ENCODE measurements around the gene IL36RN.

The IL36RN gene

GRCh38 chr2:113039719-113040118, 19.3 kb upstream of the IL36RN start:
- CTCF ChIA-PET, result interaction anchor here (1.2 kb wide), 1 partner anchor 16 kb away, joined by 3 read pairs; no protein-coding TSS in a partner anchor

GRCh38 chr2:113041871-113042270, 17.1 kb upstream of the IL36RN start:
- no peak for TF ChIP-seq CTCF (IDR thresholded peaks at IDR 0.05; ENCODE audit: control extremely low read depth, extremely low read depth, low read depth, missing control alignments)

More at GRCh38 chr2:113039719-113040118, 19.3 kb upstream of the IL36RN start:
- DNase-seq (ENCODE audit: extremely low spot score), result no peak
- POLR2A ChIA-PET, result no interaction called here
- no peak for TF ChIP-seq CTCF (IDR thresholded peaks at IDR 0.05; ENCODE audit: control extremely low read depth, extremely low read depth, low read depth, missing control alignments)

GRCh38 chr2:113046465-113046864, 12.5 kb upstream of the IL36RN start:
- DNase-seq (ENCODE audit: extremely low spot score), result no peak
- POLR2A ChIA-PET, result no interaction called here
- TF ChIP-seq CTCF (IDR thresholded peaks at IDR 0.05; ENCODE audit: control extremely low read depth, extremely low read depth, low read depth, missing control alignments), result no peak

More at GRCh38 chr2:113041871-113042270, 17.1 kb upstream of the IL36RN start:
- DNase-seq (ENCODE audit: extremely low spot score), result no peak
- ChIA-PET CTCF (interaction anchor here (1.0 to 1.6 kb wide), 4 partner anchors 10 to 100 kb away, joined by 3 to 7 read pairs (median 3); no protein-coding TSS in a partner anchor), POLR2A (no interaction called here)

GRCh38 chr2:113050921-113051895, 7.8 kb upstream of the IL36RN start:
- no peak for TF ChIP-seq CTCF (IDR thresholded peaks at IDR 0.05; ENCODE audit: control extremely low read depth, extremely low read depth, low read depth, missing control alignments)
- no peak for DNase-seq (ENCODE audit: extremely low spot score)
- ChIA-PET CTCF (interaction anchor here (1.2 to 1.7 kb wide), 3 partner anchors 10 to 34 kb away, joined by 3 to 5 read pairs (median 3); no protein-coding TSS in a partner anchor), POLR2A (no interaction called here)

More at GRCh38 chr2:113046465-113046864, 12.5 kb upstream of the IL36RN start:
- CTCF ChIA-PET, result no interaction called here

- POLR2A ChIA-PET, result no interaction called here
- DNase-seq (ENCODE audit: extremely low spot score), result no peak
- TF ChIP-seq CTCF (IDR thresholded peaks at IDR 0.05; ENCODE audit: control extremely low read depth, extremely low read depth, low read depth, missing control alignments), result no peak
- CTCF ChIA-PET, result interaction anchor here (1.2 to 1.7 kb wide), 3 partner anchors 9 to 33 kb away, joined by 3 to 5 read pairs (median 3); no protein-coding TSS in a partner anchor
Observed at GRCh38 chr2:113052396-113052917, 6.5 kb upstream of the IL36RN start, which contains the start of gene IL36B. Gene IL36B, minus strand, starts transcription at chr2:113052867.

- TF ChIP-seq CTCF (IDR thresholded peaks at IDR 0.05; ENCODE audit: control extremely low read depth, extremely low read depth, low read depth, missing control alignments), result no peak
- DNase-seq (ENCODE audit: extremely low spot score), result no peak
- POLR2A ChIA-PET, result no interaction called here
- CTCF ChIA-PET, result no interaction called here
Observed at GRCh38 chr2:113053666-113054065, 5.3 kb upstream of the IL36RN start.
